HCT116 (cell line): ENCODE measurements around the gene TSPOAP1.

Experiments used
- CTCF ChIP-seq, 3 experiments: fragments of 200-600 bp in 1 of 3; sonication (generic) in 1 of 3; IDR thresholded peaks in 2 of 3; conservative IDR thresholded peaks in 1 of 3; 2 replicates each; pipeline ENCODE4 v1.5.1; 2012 to 2017; ENCODE audit warnings: low read depth in 2 of 3, low read length in 2 of 3, antibody characterized with exemption in 1 of 3, borderline replicate concordance in 1 of 3, control low read depth in 1 of 3, mild to moderate bottlenecking in 1 of 3, mixed read lengths in 1 of 3, mixed run types in 1 of 3, moderate library complexity in 1 of 3; ENCODE audit not compliant: insufficient read depth in 1 of 3
- EZH2phosphoT487 ChIP-seq: fragments of 200-600 bp; IDR thresholded peaks from 2 replicates; pipeline ENCODE4 v1.6.1; 2018; ENCODE audit warnings: antibody characterized with exemption, borderline replicate concordance
- POLR2A ChIP-seq: IDR thresholded peaks from 2 replicates; pipeline ENCODE4 v1.7.0; 2011; ENCODE audit warnings: borderline replicate concordance; ENCODE audit not compliant: insufficient read depth, insufficient read length; ENCODE audit errors: extremely low read depth
- YY1 ChIP-seq: IDR thresholded peaks from 2 replicates; pipeline ENCODE4 v1.6.1; 2011; ENCODE audit warnings: low read length, low read depth, moderate library complexity, mild to moderate bottlenecking; ENCODE audit not compliant: insufficient replicate concordance; ENCODE audit errors: extremely low read depth

GRCh38 chr17:58377093-58377601 is 48.6 kb upstream of the TSPOAP1 start:
- no peak for TF ChIP-seq CTCF (IDR thresholded peaks at IDR 0.05 in 2 of 3, conservative IDR thresholded peaks at IDR 0.05 in 1 of 3; ENCODE audit: borderline replicate concordance in 1 of 3, insufficient read depth in 1 of 3, low read depth in 2 of 3, low read length in 2 of 3)
- TF ChIP-seq POLR2A: no peak
- no peak for TF ChIP-seq EZH2phosphoT487
- peak; percentile 3 for TF ChIP-seq YY1
